H9 (cell line): ENCODE data around the gene TMTC1. TPM values are rescaled to one million over a fixed set of nuclear protein-coding genes. Genes with fewer than 3 reads are reported as not detected.
A peak's percentile ranks its signal among the peaks of the same experiment; 100 is the strongest.

ENCODE experiments used
- DNase-seq: peaks from one replicate; pipeline ENCODE4 v3.0.0-alpha.2; 2017
- H2AFZ ChIP-seq: one replicate; pipeline ENCODE4 v1.6.1; 2013; ENCODE audit warnings: mild to moderate bottlenecking, low read length, control low read depth, moderate library complexity
- H2AK5ac ChIP-seq: 2 replicates; pipeline ENCODE4 v1.6.1; 2013; ENCODE audit warnings: low read length, control low read depth, mixed read lengths; ENCODE audit not compliant: insufficient read length
- H2BK120ac ChIP-seq: one replicate; pipeline ENCODE4 v1.6.1; 2013; ENCODE audit warnings: low read depth, mild to moderate bottlenecking, low read length, control low read depth, inconsistent platforms; ENCODE audit not compliant: poor library complexity, severe bottlenecking
- H2BK12ac ChIP-seq: 2 replicates; pipeline ENCODE4 v1.6.1; 2013; ENCODE audit warnings: low read length, control low read depth, mixed read lengths, low read depth; ENCODE audit not compliant: insufficient read length
- H2BK15ac ChIP-seq: 2 replicates; pipeline ENCODE4 v1.6.1; 2013; ENCODE audit warnings: low read depth, low read length, control low read depth
- H2BK20ac ChIP-seq: one replicate; pipeline ENCODE4 v1.6.1; 2013; ENCODE audit warnings: low read depth, mild to moderate bottlenecking, low read length, control low read depth, inconsistent platforms; ENCODE audit not compliant: poor library complexity, severe bottlenecking
- H2BK5ac ChIP-seq: 2 replicates; pipeline ENCODE4 v1.6.1; 2013; ENCODE audit warnings: low read length, control low read depth, mixed read lengths; ENCODE audit not compliant: insufficient read length
- H3K14ac ChIP-seq: 2 replicates; pipeline ENCODE4 v1.6.1; 2013; ENCODE audit warnings: low read length, control low read depth; ENCODE audit not compliant: insufficient read depth
- H3K18ac ChIP-seq: 2 replicates; pipeline ENCODE4 v1.6.1; 2013; ENCODE audit warnings: low read depth, mild to moderate bottlenecking, mixed read lengths, low read length, control low read depth; ENCODE audit not compliant: insufficient read length
- H3K23ac ChIP-seq: 2 replicates; pipeline ENCODE4 v1.6.1; 2013; ENCODE audit warnings: low read length, control low read depth, mixed read lengths, low read depth; ENCODE audit not compliant: insufficient read length
- H3K23me2 ChIP-seq: 2 replicates; pipeline ENCODE4 v1.6.1; 2013; ENCODE audit warnings: low read depth, mild to moderate bottlenecking, mixed read lengths, low read length, control low read depth; ENCODE audit not compliant: insufficient read length, poor library complexity, severe bottlenecking
- H3K27ac ChIP-seq: 2 replicates; pipeline ENCODE4 v1.5.1; 2013; ENCODE audit warnings: low read length, control low read depth, mixed read lengths, low read depth; ENCODE audit not compliant: insufficient read length
- H3K27me3 ChIP-seq: 2 replicates; pipeline ENCODE4 v1.6.1; 2013; ENCODE audit warnings: low read length, control low read depth, inconsistent platforms; ENCODE audit not compliant: insufficient read depth
- H3K4ac ChIP-seq: 2 replicates; pipeline ENCODE4 v1.6.1; 2013; ENCODE audit warnings: low read depth, mild to moderate bottlenecking, control low read depth, inconsistent platforms, low read length, moderate library complexity
- H3K4me1 ChIP-seq: 2 replicates; pipeline ENCODE4 v1.6.1; 2013; ENCODE audit warnings: low read length, control low read depth, inconsistent platforms; ENCODE audit not compliant: insufficient read depth
- H3K4me2 ChIP-seq: 2 replicates; pipeline ENCODE4 v1.6.1; 2013; ENCODE audit warnings: low read length, control low read depth, mixed read lengths; ENCODE audit not compliant: insufficient read length, insufficient read depth
- H3K56ac ChIP-seq: 2 replicates; pipeline ENCODE4 v1.6.1; 2013; ENCODE audit warnings: low read depth, mild to moderate bottlenecking, mixed read lengths, low read length, control low read depth; ENCODE audit not compliant: insufficient read length
- H3K79me1 ChIP-seq: 2 replicates; pipeline ENCODE4 v1.6.1; 2013; ENCODE audit warnings: low read depth, mild to moderate bottlenecking, moderate library complexity, low read length, control low read depth, inconsistent platforms; ENCODE audit not compliant: insufficient read depth, poor library complexity, severe bottlenecking
- H3K79me2 ChIP-seq: 2 replicates; pipeline ENCODE4 v1.6.1; 2013; ENCODE audit warnings: low read length, control low read depth, inconsistent platforms; ENCODE audit not compliant: insufficient read depth
- H3K9ac ChIP-seq: 2 replicates; pipeline ENCODE4 v1.6.1; 2013; ENCODE audit warnings: low read length, control low read depth, mixed read lengths; ENCODE audit not compliant: insufficient read length; ENCODE audit errors: extremely low read depth
- H3K9me3 ChIP-seq: one replicate; pipeline ENCODE4 v1.6.1; 2013; ENCODE audit warnings: low read depth, low read length, inconsistent platforms; ENCODE audit not compliant: control insufficient read depth
- H3T11ph ChIP-seq: one replicate; pipeline ENCODE4 v1.6.1; 2013; ENCODE audit warnings: mild to moderate bottlenecking, low read length, control low read depth, inconsistent platforms
- H4K20me1 ChIP-seq: one replicate; pipeline ENCODE4 v1.6.1; 2013; ENCODE audit not compliant: control insufficient read depth, insufficient read length, insufficient read depth
- H4K5ac ChIP-seq: 2 replicates; pipeline ENCODE4 v1.6.1; 2013; ENCODE audit warnings: low read depth, mild to moderate bottlenecking, mixed read lengths, low read length, control low read depth; ENCODE audit not compliant: insufficient read length
- H4K8ac ChIP-seq: replicated peaks from 2 replicates; pipeline ENCODE4 v1.6.1; 2013; ENCODE audit warnings: low read length, control low read depth, mixed read lengths, low read depth; ENCODE audit not compliant: insufficient read length
- H4K91ac ChIP-seq: 2 replicates; pipeline ENCODE4 v1.6.1; 2013; ENCODE audit warnings: low read depth, mild to moderate bottlenecking, moderate library complexity, mixed read lengths, low read length, control low read depth; ENCODE audit not compliant: insufficient read length
- H3K27ac Mint-ChIP-seq, 3 experiments: 2 replicates in 2 of 3; 3 replicates in 1 of 3; pipeline ENCODE4 v1.8.0; 2020 to 2021; ENCODE audit warnings: mixed read lengths in 3 of 3, mild to moderate bottlenecking in 1 of 3, moderate library complexity in 1 of 3
- H3K27me3 Mint-ChIP-seq: 2 replicates; pipeline ENCODE4 v1.8.0; 2021; ENCODE audit warnings: low read depth, mild to moderate bottlenecking, moderate library complexity, mixed read lengths
- H3K36me3 Mint-ChIP-seq, 3 experiments: 2 replicates in 2 of 3; 3 replicates in 1 of 3; pipeline ENCODE4 v1.8.0; 2020 to 2021; ENCODE audit warnings: low read depth in 3 of 3, mixed read lengths in 3 of 3; ENCODE audit not compliant: insufficient read depth in 1 of 3
- H3K4me1 Mint-ChIP-seq, 2 experiments: 2 replicates each; pipeline ENCODE4 v1.8.0; 2020; ENCODE audit warnings: mixed read lengths in 2 of 2
- H3K4me3 Mint-ChIP-seq, 2 experiments: 2 replicates in 1 of 2; 3 replicates in 1 of 2; pipeline ENCODE4 v1.8.0; 2020 to 2021; ENCODE audit warnings: mild to moderate bottlenecking in 2 of 2, mixed read lengths in 2 of 2, moderate library complexity in 1 of 2
- H3K9me3 Mint-ChIP-seq, 2 experiments: 2 replicates in 1 of 2; 3 replicates in 1 of 2; pipeline ENCODE4 v1.8.0; 2020; ENCODE audit warnings: mild to moderate bottlenecking in 2 of 2, mixed read lengths in 2 of 2, moderate library complexity in 1 of 2
- WGBS: extraction: QIAGEN DNeasy Blood & Tissue Kit; methylation state at CpG from one replicate; pipeline ENCODE4 v1.1.7; 2013; ENCODE audit warnings: missing lambda C conversion rate, low lambda C conversion rate, mixed read lengths; ENCODE audit not compliant: insufficient read length; ENCODE audit errors: extremely low coverage; 5-methylcytosine and 5-hydroxymethylcytosine counted together
- total RNA-seq: library from RNA; stranded (reverse); gene quantifications from 2 replicates; pipeline ENCODE4 v1.2.1, GENCODE V29; 2021
- TF ChIP-seq, protein P1 (sequence below): fragments of 200-600 bp; sonication (generic); conservative IDR thresholded peaks from 3 replicates; pipeline ENCODE4 v1.8.0; 2021; ENCODE audit warnings: antibody characterized with exemption, mild to moderate bottlenecking

Gene TMTC1
- total RNA-seq, 1 experiment from 2014 or later, result 16.1 TPM

DNA sequence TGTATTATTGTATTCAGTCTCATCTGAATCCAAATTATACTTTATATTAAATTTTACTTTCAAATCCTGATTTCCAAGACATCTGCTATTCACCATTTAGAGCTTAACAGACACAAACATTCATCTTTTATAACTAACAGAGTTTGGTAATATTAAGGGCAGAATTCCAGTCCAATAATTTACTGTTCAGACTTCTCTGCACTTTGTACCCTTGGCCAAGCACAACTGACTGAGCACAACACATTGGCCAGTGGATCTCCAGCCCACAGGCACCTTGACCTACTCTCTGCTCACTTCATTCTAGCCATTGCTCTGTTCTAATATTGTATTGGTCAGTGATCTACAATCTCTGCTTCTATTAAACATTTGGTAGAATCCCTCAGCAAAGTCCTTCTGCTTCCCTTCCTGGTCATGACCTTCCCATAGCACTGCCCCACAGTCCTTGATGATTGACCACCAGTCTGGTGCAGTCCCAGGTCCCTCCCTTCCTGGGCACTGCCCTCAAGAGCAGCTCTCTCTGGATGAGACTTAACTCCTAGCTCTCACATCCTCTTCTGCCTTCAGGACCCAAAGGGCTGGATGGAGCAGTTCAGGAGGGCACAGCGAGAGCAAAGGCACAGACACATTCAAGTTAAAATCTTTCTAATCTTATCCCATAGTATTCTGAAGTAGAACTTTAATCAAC, 188.5 kb downstream of the TMTC1 start:
- no peak overlapping the region for H3K27ac ChIP-seq
- no peak overlapping the region for H3K4ac ChIP-seq
- H2BK120ac ChIP-seq, result no peak overlapping the region
- H3T11ph ChIP-seq, result no peak overlapping the region
- H4K5ac ChIP-seq, result no peak overlapping the region
- H3K79me2 ChIP-seq, result no peaks in the 10 kb centered on the region
- no CpG with 5 or more reads among the region's 1 CpG for WGBS
- no peak overlapping the region for H2AK5ac ChIP-seq
- H4K8ac ChIP-seq, result no peak overlapping the region
- no peaks in the 10 kb centered on the region for H4K20me1 ChIP-seq
- DNase-seq, result no peak
- H2BK5ac ChIP-seq, result no peak overlapping the region
- H4K91ac ChIP-seq, result no peak overlapping the region
- Mint-ChIP-seq H3K27me3 (peaks cover 2% of the 10 kb centered on the region; the same call in 1 of the 2 replicates), H3K27ac (peak overlapping the region in 1 of 3 experiments; percentile 83; a peak in 2 of 7 replicates), H3K4me1 (peaks cover 55 to 60% of the 10 kb centered on the region in 2 experiments), H3K4me3 (no peak overlapping the region), H3K9me3 (peaks cover 0 to 3% of the 10 kb centered on the region in 2 experiments; a peak in 1 of 5 replicates), H3K36me3 (peaks cover 4 to 6% (median 5%) of the 10 kb centered on the region in 3 experiments; a peak in 6 of 7 replicates)
- H2AFZ ChIP-seq, result no peak overlapping the region
- no peak overlapping the region for H3K9ac ChIP-seq
- H3K23me2 ChIP-seq, result no peaks in the 10 kb centered on the region
- H3K4me2 ChIP-seq, result no peak overlapping the region
- H3K4me1 ChIP-seq, result peaks cover 6% of the 10 kb centered on the region; the same call in 1 of the 2 replicates
- H3K23ac ChIP-seq, result no peak overlapping the region
- no peaks in the 10 kb centered on the region for H3K27me3 ChIP-seq
- no peak overlapping the region for H2BK12ac ChIP-seq
- no peaks in the 10 kb centered on the region for H3K9me3 ChIP-seq
- no peak overlapping the region for H2BK15ac ChIP-seq
- TF ChIP-seq, protein P1, sequence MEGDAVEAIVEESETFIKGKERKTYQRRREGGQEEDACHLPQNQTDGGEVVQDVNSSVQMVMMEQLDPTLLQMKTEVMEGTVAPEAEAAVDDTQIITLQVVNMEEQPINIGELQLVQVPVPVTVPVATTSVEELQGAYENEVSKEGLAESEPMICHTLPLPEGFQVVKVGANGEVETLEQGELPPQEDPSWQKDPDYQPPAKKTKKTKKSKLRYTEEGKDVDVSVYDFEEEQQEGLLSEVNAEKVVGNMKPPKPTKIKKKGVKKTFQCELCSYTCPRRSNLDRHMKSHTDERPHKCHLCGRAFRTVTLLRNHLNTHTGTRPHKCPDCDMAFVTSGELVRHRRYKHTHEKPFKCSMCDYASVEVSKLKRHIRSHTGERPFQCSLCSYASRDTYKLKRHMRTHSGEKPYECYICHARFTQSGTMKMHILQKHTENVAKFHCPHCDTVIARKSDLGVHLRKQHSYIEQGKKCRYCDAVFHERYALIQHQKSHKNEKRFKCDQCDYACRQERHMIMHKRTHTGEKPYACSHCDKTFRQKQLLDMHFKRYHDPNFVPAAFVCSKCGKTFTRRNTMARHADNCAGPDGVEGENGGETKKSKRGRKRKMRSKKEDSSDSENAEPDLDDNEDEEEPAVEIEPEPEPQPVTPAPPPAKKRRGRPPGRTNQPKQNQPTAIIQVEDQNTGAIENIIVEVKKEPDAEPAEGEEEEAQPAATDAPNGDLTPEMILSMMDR, result no peak
- H3K79me1 ChIP-seq, result no peaks in the 10 kb centered on the region
- no peak overlapping the region for H3K14ac ChIP-seq
- H2BK20ac ChIP-seq, result no peak overlapping the region
- H3K18ac ChIP-seq, result no peak overlapping the region
- H3K56ac ChIP-seq, result no peak overlapping the region
